Activated CD4-positive, alpha-beta T cell treated with anti-CD3 and anti-CD28 coated beads for 1 hour (primary cell): ENCODE measurements around the gene PRKN.
"Not testable (repeated sequence)": the region's sequence is repeated elsewhere in the genome, so short reads cannot be mapped to it uniquely, and the experiment has no call there.

Source experiments
- DNase-seq: peaks from one replicate; pipeline ENCODE4 v3.0.0-alpha.2; 2020

PRKN gene

DNA sequence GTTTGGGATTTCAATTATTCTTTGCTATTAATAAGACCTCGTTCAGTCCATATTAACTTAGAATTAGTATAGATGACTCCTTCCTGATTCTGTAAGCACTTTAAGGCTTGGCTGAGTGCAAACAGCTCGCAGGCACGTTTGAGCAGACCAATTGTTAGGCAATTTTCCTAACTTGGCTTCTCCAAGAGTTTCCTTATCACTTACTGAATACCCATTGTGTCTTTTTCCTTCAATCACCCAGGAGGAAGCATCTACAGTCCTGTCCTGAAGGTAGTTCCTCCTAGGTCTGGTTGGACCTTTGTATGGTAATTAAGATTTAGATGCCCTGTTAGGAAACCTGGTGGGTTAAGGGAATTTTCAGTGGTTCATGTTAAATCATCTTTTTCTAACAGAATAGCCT, 1414.1 kb downstream of the PRKN start:
- DNase-seq: not testable (repeated sequence)

DNA sequence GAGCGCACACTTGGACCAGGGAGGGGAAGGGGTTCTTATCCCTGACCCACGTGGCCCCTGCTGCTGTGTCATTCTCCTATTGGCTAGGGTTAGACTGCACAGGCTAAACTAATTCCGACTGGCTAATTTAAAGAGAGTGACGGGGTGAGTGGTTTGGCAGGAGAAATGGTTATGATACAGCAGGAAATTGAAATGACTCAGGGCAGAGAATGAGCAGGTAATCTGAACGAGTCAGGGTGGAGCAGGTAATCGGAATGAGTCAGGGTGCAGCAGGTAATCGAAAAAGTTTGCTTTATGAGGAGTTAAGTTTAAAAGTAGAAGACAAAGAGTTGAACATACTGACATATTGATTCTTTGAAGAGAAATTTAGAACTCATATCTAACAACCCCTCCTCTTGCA, 1417.8 kb downstream of the PRKN start:
- DNase-seq: not testable (repeated sequence)

DNA sequence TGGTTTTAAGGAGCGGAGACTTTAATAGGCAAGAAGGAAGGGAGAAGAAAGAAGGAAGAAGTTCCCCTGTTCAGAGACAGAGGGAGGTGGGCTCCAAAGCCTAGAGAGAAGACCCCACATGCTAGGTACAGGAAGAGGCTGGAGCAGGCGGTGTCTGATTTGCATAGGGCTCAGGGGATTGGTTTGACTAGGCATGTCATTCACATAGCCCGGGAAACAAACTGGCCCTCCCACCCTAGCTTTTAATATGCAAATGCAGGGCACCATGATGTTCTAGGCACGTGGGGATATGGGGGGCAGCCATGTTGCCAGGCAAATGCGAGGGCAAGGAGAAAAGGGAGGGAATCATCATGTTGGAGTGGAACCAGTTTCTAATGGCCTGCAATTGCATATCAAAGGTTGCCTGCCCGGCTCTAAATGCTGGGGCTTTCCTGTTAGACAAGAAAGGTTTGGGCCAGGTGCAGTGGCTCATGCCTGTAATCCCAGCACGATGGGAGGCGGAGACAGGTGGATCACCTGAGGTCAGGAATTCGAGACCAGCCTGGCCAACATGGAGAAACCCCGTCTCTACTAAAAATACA, 1419.4 kb downstream of the PRKN start:
- no peak for DNase-seq

DNA sequence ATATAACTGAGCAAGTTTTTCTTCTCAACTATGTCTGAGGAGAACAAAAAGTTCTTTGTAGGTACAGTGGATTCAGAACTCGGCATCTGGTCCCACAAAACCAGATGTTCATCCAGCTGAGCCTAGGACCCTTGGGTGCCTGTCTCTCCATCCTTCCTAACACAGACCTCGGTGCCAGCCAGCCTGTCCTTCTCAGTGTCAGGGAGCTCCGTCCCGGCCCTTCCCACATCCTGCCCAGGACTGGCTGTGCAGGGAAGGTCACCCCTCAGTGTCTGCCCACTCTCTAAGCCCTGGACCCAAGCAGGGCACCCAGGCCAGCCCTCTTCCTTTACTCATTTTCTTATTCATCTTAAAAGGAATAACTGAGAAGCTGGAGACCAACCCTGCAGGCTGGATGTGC, 1421.7 kb downstream of the PRKN start:
- DNase-seq: no peak

DNA sequence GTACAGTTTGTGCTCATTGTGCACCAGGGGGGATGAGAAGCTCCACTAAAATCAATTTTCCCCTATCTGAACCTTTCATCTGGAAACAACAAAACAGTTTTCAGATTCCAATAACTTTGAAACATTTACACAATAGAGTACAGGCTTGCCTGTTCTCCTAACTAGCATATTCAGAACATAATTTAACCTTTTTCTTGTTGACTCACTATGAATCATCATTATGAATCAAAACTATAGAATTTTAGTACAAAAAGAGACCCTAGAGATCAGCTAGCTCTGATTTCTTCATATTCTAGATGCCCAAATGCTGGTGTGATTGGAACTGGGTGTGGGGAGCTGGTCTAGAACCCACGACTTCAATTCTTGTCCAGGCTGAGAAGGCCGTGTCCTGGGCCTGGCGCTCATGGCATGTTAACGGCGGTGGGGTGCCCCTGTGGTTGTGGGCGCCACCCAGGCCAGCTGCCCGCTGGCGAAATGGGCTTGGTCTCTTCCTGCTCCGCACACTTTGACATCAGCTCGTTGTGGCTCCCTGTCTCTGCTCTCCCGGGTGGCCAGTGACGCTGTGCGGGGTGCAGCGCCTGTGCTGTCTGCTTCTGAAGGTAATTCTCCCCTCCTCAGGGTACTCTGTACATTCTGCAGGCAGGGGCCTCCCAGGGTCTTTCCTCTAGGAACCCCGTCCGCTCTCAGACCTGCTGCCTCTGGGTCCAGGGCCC, 1423.8 kb downstream of the PRKN start:
- DNase-seq: no peak

DNA sequence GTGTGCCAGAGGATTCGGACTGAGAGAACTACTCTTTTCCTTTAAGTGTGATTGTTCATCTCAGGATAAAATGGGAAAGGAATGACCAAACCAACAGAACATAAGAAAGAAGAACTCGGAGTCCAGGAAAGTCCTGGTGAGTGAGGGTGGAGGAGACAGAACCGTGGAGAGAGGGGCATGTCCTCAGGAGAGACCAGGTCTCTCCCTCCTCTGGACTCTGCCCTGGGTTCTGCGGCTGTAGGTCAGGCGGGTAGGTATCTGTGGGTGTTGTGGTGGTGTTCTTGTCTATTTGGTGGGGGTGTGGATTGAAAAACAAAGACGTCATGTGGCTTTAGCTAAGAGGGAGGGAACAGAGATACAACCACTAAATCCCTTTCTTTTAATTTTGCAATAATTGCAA, 1424.6 kb downstream of the PRKN start:
- DNase-seq: no peak

DNA sequence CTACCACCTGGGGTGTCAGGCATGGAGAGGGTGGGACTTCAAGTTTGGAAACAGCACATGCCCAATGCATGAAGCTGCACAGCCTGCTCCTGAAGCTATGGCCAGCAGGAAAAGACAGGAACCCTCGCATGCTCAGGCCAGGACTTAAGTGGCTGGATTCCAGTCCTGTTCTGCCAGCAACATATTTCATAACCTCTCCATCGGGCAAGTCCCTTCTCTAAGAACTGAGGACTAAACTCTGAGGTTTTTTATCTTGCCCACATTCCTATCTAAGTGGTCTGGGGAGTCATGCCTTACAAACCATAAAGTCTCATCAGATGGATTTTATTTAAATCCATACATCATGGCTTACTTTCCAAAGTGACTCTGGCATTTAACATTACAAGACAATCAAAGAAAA, 1426.2 kb downstream of the PRKN start:
- DNase-seq: no peak

DNA sequence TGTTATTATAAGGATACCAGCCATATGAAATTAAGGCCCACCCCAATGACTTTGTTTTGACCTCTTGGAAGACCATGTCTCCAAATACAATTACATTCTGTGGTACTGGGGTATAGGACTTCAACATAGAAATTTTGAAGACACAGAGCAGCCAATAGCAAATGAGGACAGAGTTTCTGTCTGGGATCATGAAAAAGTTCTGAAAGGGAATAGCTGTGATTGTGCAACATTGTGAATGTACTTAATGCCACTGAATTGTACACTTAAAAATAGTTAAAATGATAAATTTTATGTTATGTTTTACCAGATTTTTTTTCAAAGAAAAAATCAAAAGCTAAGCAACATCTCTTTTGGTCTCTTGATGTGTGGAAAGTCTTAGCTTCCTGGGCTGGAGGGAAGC, 1426.7 kb downstream of the PRKN start:
- no peak for DNase-seq

DNA sequence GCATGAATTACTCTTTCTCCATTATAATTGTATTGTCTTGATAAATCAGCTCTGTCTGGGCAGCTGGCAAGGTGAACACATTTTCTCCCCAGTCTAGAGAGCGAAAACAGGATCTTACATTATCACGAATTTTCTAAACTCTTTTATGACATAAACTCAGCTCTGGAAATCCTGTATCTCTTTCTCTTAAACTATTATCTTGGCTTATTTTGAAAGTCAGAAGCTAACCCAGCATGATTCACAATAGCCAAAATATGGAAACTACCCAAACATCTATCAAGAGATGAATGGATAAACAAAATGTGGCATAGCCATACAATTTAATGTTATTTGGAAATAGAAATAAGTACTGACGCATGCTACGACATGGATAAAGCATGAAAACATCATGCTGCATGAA, 1427.8 kb downstream of the PRKN start:
- DNase-seq: no peak
